Mesenchymal stem cell (in vitro differentiated cells and primary cell): Measurements from ENCODE around the gene TSPAN12.

Experiments used
- DNase-seq: peaks from one replicate; pipeline ENCODE4 v3.0.0-alpha.2; 2013
- H2AFZ ChIP-seq: one replicate; pipeline ENCODE4 v1.6.1; 2013; ENCODE audit warnings: low read depth, mild to moderate bottlenecking, control low read depth, inconsistent platforms, low read length, moderate library complexity
- H2AK5ac ChIP-seq: 2 replicates; pipeline ENCODE4 v1.6.1; 2013; ENCODE audit warnings: low read length, moderate library complexity, mild to moderate bottlenecking, inconsistent platforms; ENCODE audit not compliant: severe bottlenecking
- H2BK120ac ChIP-seq: one replicate; pipeline ENCODE4 v1.6.1; 2013; ENCODE audit warnings: low read depth, mild to moderate bottlenecking, inconsistent platforms, low read length, moderate library complexity
- H2BK12ac ChIP-seq, 2 experiments: one replicate each; pipeline ENCODE4 v1.6.1; 2013; ENCODE audit warnings: inconsistent platforms in 2 of 2, low read length in 2 of 2, mild to moderate bottlenecking in 2 of 2, moderate library complexity in 2 of 2, control low read depth in 1 of 2
- H2BK15ac ChIP-seq: one replicate; pipeline ENCODE4 v1.6.1; 2013; ENCODE audit warnings: mild to moderate bottlenecking, low read depth, inconsistent platforms; ENCODE audit not compliant: poor library complexity, severe bottlenecking
- H2BK5ac ChIP-seq: 2 replicates; pipeline ENCODE4 v1.6.1; 2013; ENCODE audit warnings: low read depth, mild to moderate bottlenecking, low read length, control low read depth, inconsistent platforms; ENCODE audit not compliant: poor library complexity, severe bottlenecking
- H3K14ac ChIP-seq, 2 experiments: one replicate each; pipeline ENCODE4 v1.6.1; 2013; ENCODE audit warnings: inconsistent platforms in 2 of 2, low read length in 2 of 2, control low read depth in 1 of 2, mild to moderate bottlenecking in 1 of 2, moderate library complexity in 1 of 2
- H3K18ac ChIP-seq, 2 experiments: one replicate each; pipeline ENCODE4 v1.6.1; 2013; ENCODE audit warnings: inconsistent platforms in 2 of 2, low read length in 2 of 2, control low read depth in 1 of 2, low read depth in 1 of 2, mild to moderate bottlenecking in 1 of 2
- H3K23ac ChIP-seq, 2 experiments: one replicate each; pipeline ENCODE4 v1.6.1; 2013; ENCODE audit warnings: inconsistent platforms in 2 of 2, low read length in 2 of 2, mild to moderate bottlenecking in 2 of 2, moderate library complexity in 2 of 2, control low read depth in 1 of 2
- H3K27ac ChIP-seq: 2 replicates; pipeline ENCODE4 v1.5.1; 2013; ENCODE audit warnings: mild to moderate bottlenecking, moderate library complexity, low read length, control low read depth, inconsistent platforms; ENCODE audit not compliant: poor library complexity, severe bottlenecking
- H3K27me3 ChIP-seq, 2 experiments: 2 replicates each; pipeline versions ENCODE4 v1.6.1 to v1.7.0; 2013; ENCODE audit warnings: low read length in 2 of 2, mild to moderate bottlenecking in 2 of 2, moderate library complexity in 2 of 2, control low read depth in 1 of 2, inconsistent platforms in 1 of 2; ENCODE audit not compliant: control insufficient read depth in 1 of 2, insufficient read depth in 1 of 2
- H3K36me3 ChIP-seq, 2 experiments: 2 replicates each; pipeline versions ENCODE4 v1.6.1 to v1.7.0; 2013; ENCODE audit warnings: low read length in 2 of 2, control low read depth in 1 of 2, inconsistent platforms in 1 of 2, low read depth in 1 of 2, mild to moderate bottlenecking in 1 of 2; ENCODE audit not compliant: insufficient read depth in 2 of 2, control insufficient read depth in 1 of 2
- H3K4ac ChIP-seq, 2 experiments: one replicate each; pipeline ENCODE4 v1.6.1; 2013; ENCODE audit warnings: inconsistent platforms in 2 of 2, low read length in 2 of 2, mild to moderate bottlenecking in 2 of 2, moderate library complexity in 2 of 2, control low read depth in 1 of 2, low read depth in 1 of 2
- H3K4me1 ChIP-seq: 2 replicates; pipeline ENCODE4 v1.6.1; 2013; ENCODE audit warnings: low read depth, low read length, control low read depth; ENCODE audit not compliant: control insufficient read depth, insufficient read depth
- H3K4me2 ChIP-seq: 2 replicates; pipeline ENCODE4 v1.6.1; 2013; ENCODE audit warnings: low read length, mild to moderate bottlenecking, inconsistent platforms; ENCODE audit not compliant: poor library complexity, severe bottlenecking
- H3K4me3 ChIP-seq, 2 experiments: 2 replicates each; pipeline versions ENCODE4 v1.5.1 to v1.7.0; 2013; ENCODE audit warnings: low read length in 2 of 2, mild to moderate bottlenecking in 2 of 2, control low read depth in 1 of 2, low read depth in 1 of 2; ENCODE audit not compliant: insufficient read depth in 1 of 2
- H3K79me1 ChIP-seq: replicated peaks from 2 replicates; pipeline ENCODE4 v1.6.1; 2013; ENCODE audit warnings: mild to moderate bottlenecking, control low read depth, low read length, inconsistent platforms; ENCODE audit not compliant: poor library complexity, severe bottlenecking
- H3K9ac ChIP-seq: 2 replicates; pipeline ENCODE4 v1.7.0; 2013; ENCODE audit warnings: mild to moderate bottlenecking, low read length, moderate library complexity
- H3K9me3 ChIP-seq: 2 replicates; pipeline ENCODE4 v1.7.0; 2013; ENCODE audit warnings: mild to moderate bottlenecking, low read length; ENCODE audit not compliant: control insufficient read depth
- H4K8ac ChIP-seq: one replicate; pipeline ENCODE4 v1.6.1; 2013; ENCODE audit warnings: inconsistent platforms, mild to moderate bottlenecking, low read length, moderate library complexity
- H4K91ac ChIP-seq: one replicate; pipeline ENCODE4 v1.6.1; 2013; ENCODE audit warnings: mild to moderate bottlenecking, low read length, inconsistent platforms
- WGBS: methylation state at CpG from one replicate; pipeline ENCODE4 v1.1.7; 2013; ENCODE audit warnings: mixed read lengths; 5-methylcytosine and 5-hydroxymethylcytosine counted together

Gene TSPAN12

GRCh38 chr7:120825576-120825975, 32.4 kb downstream of the TSPAN12 start:
- Histone ChIP-seq H3K14ac (no peak overlapping the region), H3K36me3 (no peaks in the 10 kb centered on the region), H3K4me1 (no peaks in the 10 kb centered on the region), H4K8ac (no peak overlapping the region), H2AK5ac (no peak overlapping the region), H2BK5ac (no peak overlapping the region), H3K4ac (no peak overlapping the region), H3K27ac (no peak overlapping the region), H2BK120ac (no peak overlapping the region), H2AFZ (no peak overlapping the region), H2BK15ac (no peak overlapping the region), H3K9me3 (peaks cover 4% of the 10 kb centered on the region), H3K79me1 (no peaks in the 10 kb centered on the region), H4K91ac (no peak overlapping the region), H3K23ac (no peak overlapping the region), H2BK12ac (no peak overlapping the region), H3K4me3 (no peak overlapping the region), H3K18ac (no peak overlapping the region), H3K9ac (no peak overlapping the region), H3K27me3 (no peaks in the 10 kb centered on the region), H3K4me2 (no peak overlapping the region)
- peak; percentile 53 for DNase-seq
- no CpG with 5 or more reads among the region's 2 CpGs for WGBS

GRCh38 chr7:120825152-120825551, 32.8 kb downstream of the TSPAN12 start:
- no peak overlapping the region for H2BK5ac ChIP-seq
- H3K79me1 ChIP-seq = no peaks in the 10 kb centered on the region
- no peak overlapping the region for H3K4me3 ChIP-seq
- H3K27ac ChIP-seq = no peak overlapping the region
- H3K23ac ChIP-seq = no peak overlapping the region
- H2BK15ac ChIP-seq = no peak overlapping the region
- H2BK12ac ChIP-seq = no peak overlapping the region
- no peaks in the 10 kb centered on the region for H3K9me3 ChIP-seq
- no peak overlapping the region for H2AK5ac ChIP-seq
- no peaks in the 10 kb centered on the region for H3K27me3 ChIP-seq
- H2AFZ ChIP-seq = no peak overlapping the region
- no peak overlapping the region for H4K8ac ChIP-seq
- H3K14ac ChIP-seq = no peak overlapping the region
- H3K4ac ChIP-seq = no peak overlapping the region
- H3K18ac ChIP-seq = no peak overlapping the region
- 8% methylated on average over 1 of the region's 1 CpG for WGBS
- no peak overlapping the region for H3K4me2 ChIP-seq
- H4K91ac ChIP-seq = no peak overlapping the region
- no peak overlapping the region for H2BK120ac ChIP-seq
- no peak for DNase-seq
- no peaks in the 10 kb centered on the region for H3K36me3 ChIP-seq
- H3K4me1 ChIP-seq = no peaks in the 10 kb centered on the region
- H3K9ac ChIP-seq = no peak overlapping the region

GRCh38 chr7:120819861-120820260, 38.1 kb downstream of the TSPAN12 start:
- DNase-seq = no peak
- H2AK5ac ChIP-seq = no peak overlapping the region
- no peak overlapping the region for H3K4ac ChIP-seq
- H3K4me2 ChIP-seq = no peak overlapping the region
- no peak overlapping the region for H2BK15ac ChIP-seq
- H3K4me1 ChIP-seq = no peaks in the 10 kb centered on the region
- no peak overlapping the region for H4K91ac ChIP-seq
- H3K9ac ChIP-seq = no peak overlapping the region
- no peak overlapping the region for H3K4me3 ChIP-seq
- no peak overlapping the region for H2AFZ ChIP-seq
- no peaks in the 10 kb centered on the region for H3K27me3 ChIP-seq
- H3K14ac ChIP-seq = no peak overlapping the region
- no peak overlapping the region for H2BK12ac ChIP-seq
- H3K79me1 ChIP-seq = no peaks in the 10 kb centered on the region
- no peak overlapping the region for H3K27ac ChIP-seq
- no peaks in the 10 kb centered on the region for H3K36me3 ChIP-seq
- H4K8ac ChIP-seq = no peak overlapping the region
- no peak overlapping the region for H2BK5ac ChIP-seq
- H3K9me3 ChIP-seq = no peaks in the 10 kb centered on the region
- H3K18ac ChIP-seq = no peak overlapping the region
- no peak overlapping the region for H3K23ac ChIP-seq
- H2BK120ac ChIP-seq = no peak overlapping the region

- Histone ChIP-seq H2BK120ac (no peak overlapping the region), H3K4me3 (no peak overlapping the region), H3K4me2 (no peak overlapping the region), H3K79me1 (no peaks in the 10 kb centered on the region), H4K8ac (no peak overlapping the region), H3K23ac (no peak overlapping the region), H2BK15ac (no peak overlapping the region), H3K14ac (no peak overlapping the region), H3K36me3 (no peaks in the 10 kb centered on the region), H3K4ac (no peak overlapping the region), H2AK5ac (no peak overlapping the region), H4K91ac (no peak overlapping the region), H2BK5ac (no peak overlapping the region), H2AFZ (no peak overlapping the region), H3K9ac (no peak overlapping the region), H3K9me3 (no peaks in the 10 kb centered on the region), H3K27me3 (no peaks in the 10 kb centered on the region), H3K18ac (no peak overlapping the region), H2BK12ac (no peak overlapping the region), H3K27ac (no peak overlapping the region), H3K4me1 (no peaks in the 10 kb centered on the region)
- no peak for DNase-seq
- 95% methylated on average over 2 of the region's 2 CpGs for WGBS
Measured at GRCh38 chr7:120817851-120818250, 40.1 kb downstream of the TSPAN12 start.
